Measurements from ENCODE around the gene RAB3A.

The RAB3A gene

GRCh38 chr19:18203863-18204393 lies at the start of gene RAB3A:
Gene RAB3A (minus strand): TSS chr19:18204042. CDS start chr19:18202740, 1,302 bp downstream.
- peak; percentile 100 for DNase-seq

GRCh38 chr19:18253130-18253529 lies 49.3 kb upstream of the RAB3A start:
- DNase-seq, result no peak

- no peak for DNase-seq
Observed at GRCh38 chr19:18252370-18252717, 48.5 kb upstream of the RAB3A start.

GRCh38 chr19:18251587-18252369 lies 47.9 kb upstream of the RAB3A start:
- DNase-seq, result peak; percentile 93

GRCh38 chr19:18249834-18250233 lies 46.0 kb upstream of the RAB3A start:
- DNase-seq, result no peak

GRCh38 chr19:18245297-18245696 lies 41.5 kb upstream of the RAB3A start:
- no peak for DNase-seq

GRCh38 chr19:18239303-18239702 lies 35.5 kb upstream of the RAB3A start:
- DNase-seq, result no peak

GRCh38 chr19:18234194-18234593 lies 30.4 kb upstream of the RAB3A start:
- no peak for DNase-seq

GRCh38 chr19:18233224-18233825 lies 29.5 kb upstream of the RAB3A start:
- DNase-seq, result peak; percentile 79

- no peak for DNase-seq
Observed at GRCh38 chr19:18232540-18233223, 28.8 kb upstream of the RAB3A start.

- DNase-seq, result no peak
Observed at GRCh38 chr19:18231775-18232174, 27.9 kb upstream of the RAB3A start.

- no peak for DNase-seq
Observed at GRCh38 chr19:18230941-18231734, 27.3 kb upstream of the RAB3A start.

GRCh38 chr19:18229915-18230314 lies 26.1 kb upstream of the RAB3A start:
- no peak for DNase-seq

- no peak for DNase-seq
Observed at GRCh38 chr19:18229474-18229873, 25.6 kb upstream of the RAB3A start.

GRCh38 chr19:18227781-18228271 lies 24.0 kb upstream of the RAB3A start:
- no peak for DNase-seq

- DNase-seq, result no peak
Observed at GRCh38 chr19:18226956-18227780, 23.3 kb upstream of the RAB3A start.

GRCh38 chr19:18225702-18226468 lies 22.0 kb upstream of the RAB3A start, which contains the start of gene PDE4C:
Gene PDE4C (minus strand): TSS chr19:18226438. CDS start chr19:18226415, 23 bp downstream.
- DNase-seq, result no peak

- no peak for DNase-seq
Observed at GRCh38 chr19:18225355-18225701, 21.5 kb upstream of the RAB3A start.

- DNase-seq, result peak; percentile 94
Observed at GRCh38 chr19:18224525-18225354, 20.9 kb upstream of the RAB3A start.
